Brain microvascular endothelial cell (primary cell): Measurements from ENCODE around the gene TEDC1.
A peak's percentile ranks its signal among the peaks of the same experiment; 100 is the strongest.

Source experiments
- DNase-seq: peaks from one replicate; pipeline ENCODE4 v3.0.0-alpha.2; 2020
- H3K27ac ChIP-seq: fragments of 250-450 bp; sonication (Bioruptor Pico); 2 replicates; pipeline ENCODE4 v1.5.1; 2020; ENCODE audit warnings: mild to moderate bottlenecking, moderate library complexity
- H3K27me3 ChIP-seq: fragments of 250-450 bp; sonication (Bioruptor Pico); replicated peaks from 2 replicates; pipeline ENCODE4 v1.5.1; 2020; ENCODE audit warnings: mild to moderate bottlenecking
- H3K36me3 ChIP-seq: fragments of 250-450 bp; sonication (Bioruptor Pico); replicated peaks from 2 replicates; pipeline ENCODE4 v1.5.1; 2020; ENCODE audit warnings: mild to moderate bottlenecking
- H3K4me3 ChIP-seq: 2 replicates; pipeline ENCODE4 v1.5.1; 2011; ENCODE audit warnings: low read depth, mild to moderate bottlenecking, control low read depth, low read length, moderate library complexity
- CTCF ChIP-seq: IDR thresholded peaks from 2 replicates; pipeline ENCODE4 v1.5.1; 2011; ENCODE audit warnings: low read depth, mild to moderate bottlenecking, moderate library complexity, low read length, control low read depth, inconsistent platforms; ENCODE audit errors: missing control alignments
- in situ Hi-C: cut with HindIII; loops from 2 replicates; pipeline ENCODE4 v1.10.0; 2017; ENCODE audit warnings: low sequenced_read_pairs, low pct_ligation_motif_present

TEDC1 gene

GRCh38 chr14:105473677-105474482, 17.2 kb upstream of the TEDC1 start:
- peak; percentile 87 for DNase-seq
- TF ChIP-seq CTCF: no peak
- Histone ChIP-seq H3K27me3 (no peaks in the 10 kb centered on the region), H3K36me3 (peaks cover 5% of the 10 kb centered on the region), H3K27ac (peak overlapping the region; percentile 74), H3K4me3 (peak overlapping the region; percentile 48)
- in situ Hi-C loops: no loop called here

- H3K27me3 ChIP-seq: no peaks in the 10 kb centered on the region
- peaks cover 3% of the 10 kb centered on the region for H3K36me3 ChIP-seq
- peak within 1 kb of the TSS; percentile 81 for H3K27ac ChIP-seq
- in situ Hi-C loops: no loop called here
- TF ChIP-seq CTCF: no peak
- DNase-seq: no peak
- peak within 1 kb of the TSS; percentile 67 for H3K4me3 ChIP-seq
Measured at GRCh38 chr14:105474483-105475268, 16.4 kb upstream of the TEDC1 start, which contains the start of gene CRIP2. TSS of gene CRIP2 (plus strand) at chr14:105474821. CDS start at chr14:105474863, 42 bp downstream.

- TF ChIP-seq CTCF: no peak
- H3K4me3 ChIP-seq: peak overlapping the region; percentile 67
- no peaks in the 10 kb centered on the region for H3K36me3 ChIP-seq
- H3K27me3 ChIP-seq: no peaks in the 10 kb centered on the region
- in situ Hi-C loops: no loop called here
- H3K27ac ChIP-seq: peak overlapping the region; percentile 81
- DNase-seq: no peak
Measured at GRCh38 chr14:105475269-105476096, 15.6 kb upstream of the TEDC1 start.

GRCh38 chr14:105476097-105476830, 14.8 kb upstream of the TEDC1 start:
- no peaks in the 10 kb centered on the region for H3K27me3 ChIP-seq
- no peaks in the 10 kb centered on the region for H3K36me3 ChIP-seq
- no peak for DNase-seq
- peak overlapping the region; percentile 81 for H3K27ac ChIP-seq
- TF ChIP-seq CTCF: no peak
- peak overlapping the region; percentile 67 for H3K4me3 ChIP-seq
- in situ Hi-C loops: no loop called here

GRCh38 chr14:105476831-105477659, 14.0 kb upstream of the TEDC1 start:
- Histone ChIP-seq H3K27me3 (no peaks in the 10 kb centered on the region), H3K36me3 (no peaks in the 10 kb centered on the region), H3K4me3 (peak overlapping the region; percentile 67), H3K27ac (no peak overlapping the region)
- DNase-seq: no peak
- in situ Hi-C loops: no loop called here
- TF ChIP-seq CTCF: no peak
